ENCODE data around the gene REM2. TPM values are rescaled to one million over a fixed set of nuclear protein-coding genes. Genes with fewer than 3 reads are reported as not detected.

Gene REM2
- total RNA-seq, 3 donors from 2014 or later (not counting 1 experiment from before 2014, with no cell fraction given): 4.0 to 8.1 (median 7.9) TPM

DNA sequence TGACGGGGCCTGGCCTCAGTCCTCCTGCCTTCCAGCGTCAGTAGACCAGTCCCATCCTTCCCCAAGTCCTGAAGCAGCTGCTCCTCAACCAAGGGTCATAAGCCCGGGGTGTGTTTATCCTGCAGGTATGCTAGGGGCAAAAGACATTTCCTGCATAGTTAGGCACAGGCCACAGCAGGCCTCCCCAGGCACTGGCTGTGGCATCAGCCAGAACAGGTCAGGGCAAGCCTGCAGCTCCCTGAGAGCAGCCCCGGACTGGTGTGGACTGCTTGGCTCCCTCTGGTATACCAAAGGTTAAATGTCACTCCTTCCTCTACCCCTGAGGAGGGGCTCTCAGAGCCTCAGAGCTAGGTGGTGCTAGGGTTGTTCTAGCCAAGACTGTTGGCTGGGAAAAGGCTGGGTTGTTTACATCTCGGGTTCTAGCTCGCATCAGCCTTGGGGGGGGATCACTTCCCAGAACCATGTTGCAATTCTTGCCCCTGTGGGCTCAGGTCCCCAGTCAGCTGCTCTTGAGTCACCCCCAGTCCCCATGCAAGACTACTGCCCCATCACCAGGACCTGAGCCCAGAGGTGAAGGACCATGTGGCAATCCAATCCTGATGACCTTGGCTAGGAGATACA, 43.8 kb upstream of the REM2 start:
- intact Hi-C loops (cut with micrococcal nuclease): no loop called here
- Histone ChIP-seq H3K27me3 (ENCODE audit: control insufficient read depth, insufficient read depth, low read length) (peaks cover 20% of the 10 kb centered on the region), H3K36me3 (ENCODE audit: control insufficient read depth, insufficient read depth, low read length) (peaks cover under 1% of the 10 kb centered on the region), H3K4me1 (ENCODE audit: control insufficient read depth, insufficient read depth, low read length) (peaks cover 15% of the 10 kb centered on the region), H3K4me3 (ENCODE audit: low read length) (no peak overlapping the region), H3K9me3 (ENCODE audit: control insufficient read depth, insufficient read depth, low read length) (no peaks in the 10 kb centered on the region), H3K27ac (ENCODE audit: low read length) (no peak overlapping the region)
- Mint-ChIP-seq H3K36me3 (no peaks in the 10 kb centered on the region), H3K27ac (no peak overlapping the region), H3K4me3 (no peak overlapping the region), H3K9me3 (no peaks in the 10 kb centered on the region), H3K4me1 (peaks cover 7 to 18% of the 10 kb centered on the region in 2 donors), H3K27me3 (ENCODE audit: low read depth in 2 of 2) (peaks cover 28 to 31% of the 10 kb centered on the region in 2 donors)
- 90% methylated on average over 6 of the region's 6 CpGs for WGBS (ENCODE audit: insufficient coverage)
- ATAC-seq (no peak), DNase-seq (no peak)
- no peak for TF ChIP-seq CTCF (IDR thresholded peaks at IDR 0.05)

GRCh38 chr14:22841311-22841710, 41.7 kb upstream of the REM2 start:
- intact Hi-C loops (cut with micrococcal nuclease): no loop called here
- H3K9me3 ChIP-seq (ENCODE audit: control insufficient read depth, insufficient read depth, low read length): no peaks in the 10 kb centered on the region
- Mint-ChIP-seq H3K36me3 (no peaks in the 10 kb centered on the region), H3K4me3 (no peak overlapping the region), H3K27me3 (ENCODE audit: low read depth in 2 of 2) (peaks cover 31 to 37% of the 10 kb centered on the region in 2 donors), H3K9me3 (no peaks in the 10 kb centered on the region), H3K4me1 (peaks cover 7 to 15% of the 10 kb centered on the region in 2 donors), H3K27ac (no peak overlapping the region)
- no peak overlapping the region for H3K4me3 ChIP-seq (ENCODE audit: low read length)
- TF ChIP-seq CTCF (IDR thresholded peaks at IDR 0.05): no peak
- H3K27ac ChIP-seq (ENCODE audit: low read length): no peak overlapping the region
- H3K36me3 ChIP-seq (ENCODE audit: control insufficient read depth, insufficient read depth, low read length): no peaks in the 10 kb centered on the region
- peaks cover 15% of the 10 kb centered on the region for H3K4me1 ChIP-seq (ENCODE audit: control insufficient read depth, insufficient read depth, low read length)
- ATAC-seq (no peak), DNase-seq (no peak)
- H3K27me3 ChIP-seq (ENCODE audit: control insufficient read depth, insufficient read depth, low read length): peaks cover 20% of the 10 kb centered on the region
- 95% methylated on average over 9 of the region's 9 CpGs for WGBS (ENCODE audit: insufficient coverage)

- no peak overlapping the region for H3K27ac Mint-ChIP-seq
- no peak for ATAC-seq
- Histone ChIP-seq H3K27ac (ENCODE audit: low read length) (no peak overlapping the region), H3K27me3 (ENCODE audit: control insufficient read depth, insufficient read depth, low read length) (peaks cover 19% of the 10 kb centered on the region), H3K9me3 (ENCODE audit: control insufficient read depth, insufficient read depth, low read length) (no peaks in the 10 kb centered on the region), H3K4me1 (ENCODE audit: control insufficient read depth, insufficient read depth, low read length) (peaks cover 10% of the 10 kb centered on the region), H3K4me3 (ENCODE audit: low read length) (no peak overlapping the region), H3K36me3 (ENCODE audit: control insufficient read depth, insufficient read depth, low read length) (no peaks in the 10 kb centered on the region)
- H3K36me3 Mint-ChIP-seq: no peaks in the 10 kb centered on the region
- no peak overlapping the region for H3K4me3 Mint-ChIP-seq
- no peak for DNase-seq
- TF ChIP-seq CTCF (IDR thresholded peaks at IDR 0.05): no peak
- peaks cover 30 to 41% of the 10 kb centered on the region in 2 donors for H3K27me3 Mint-ChIP-seq (ENCODE audit: low read depth in 2 of 2)
- H3K4me1 Mint-ChIP-seq: peaks cover 6 to 14% of the 10 kb centered on the region in 2 donors
- WGBS (ENCODE audit: insufficient coverage): 94% methylated on average over 8 of the region's 8 CpGs
- no peaks in the 10 kb centered on the region for H3K9me3 Mint-ChIP-seq
- intact Hi-C loops (cut with micrococcal nuclease): no loop called here
Observed at GRCh38 chr14:22841769-22842168, 41.3 kb upstream of the REM2 start.
